GM10266 (cell line): ENCODE data around the gene RPN2.

ENCODE experiments used
- DNase-seq: peaks from one replicate; pipeline ENCODE4 v3.0.0; 2012; ENCODE audit errors: extremely low spot score
- CTCF ChIP-seq: IDR thresholded peaks from 2 replicates; pipeline ENCODE4 v1.5.1; 2012; ENCODE audit warnings: mild to moderate bottlenecking, low read depth; ENCODE audit not compliant: control insufficient read depth, insufficient read depth; ENCODE audit errors: missing control alignments

RPN2 gene

GRCh38 chr20:37243076-37243936 is 64.2 kb downstream of the RPN2 start:
- DNase-seq = no peak
- TF ChIP-seq CTCF = no peak

GRCh38 chr20:37243937-37244571 is 64.9 kb downstream of the RPN2 start:
- DNase-seq = no peak

GRCh38 chr20:37244572-37244957 is 65.4 kb downstream of the RPN2 start:
- TF ChIP-seq CTCF = no peak
- no peak for DNase-seq

More at GRCh38 chr20:37243937-37244571, 64.9 kb downstream of the RPN2 start:
- no peak for TF ChIP-seq CTCF

- no peak for DNase-seq
- no peak for TF ChIP-seq CTCF
These were observed 66.4 kb downstream of the RPN2 start for GRCh38 chr20:37245216-37246150.

- TF ChIP-seq CTCF = no peak
- no peak for DNase-seq
These were observed 67.6 kb downstream of the RPN2 start for GRCh38 chr20:37246736-37247135.

- TF ChIP-seq CTCF = no peak
- DNase-seq = no peak
These were observed 68.4 kb downstream of the RPN2 start for GRCh38 chr20:37247547-37247946.
